ENCODE measurements around the gene RAI1.

The RAI1 gene

GRCh38 chr17:17826942-17827785, 145.9 kb downstream of the RAI1 start:
- no peak for TF ChIP-seq CTCF (IDR thresholded peaks at IDR 0.05; ENCODE audit: borderline replicate concordance, control extremely low read depth, extremely low read depth, insufficient read depth, missing control alignments)
- no peak for DNase-seq (ENCODE audit: low spot score)
- in situ Hi-C loops (cut with MboI; ENCODE audit: low sequenced_read_pairs, unreplicated experiment), result no loop called here

- no peak for TF ChIP-seq CTCF (IDR thresholded peaks at IDR 0.05; ENCODE audit: borderline replicate concordance, control extremely low read depth, extremely low read depth, insufficient read depth, missing control alignments)
- no peak for DNase-seq (ENCODE audit: low spot score)
- in situ Hi-C loops (cut with MboI; ENCODE audit: low sequenced_read_pairs, unreplicated experiment), result no loop called here
Measured at GRCh38 chr17:17827826-17828621, 146.8 kb downstream of the RAI1 start.

- in situ Hi-C loops (cut with MboI; ENCODE audit: low sequenced_read_pairs, unreplicated experiment), result no loop called here
- no peak for DNase-seq (ENCODE audit: low spot score)
- no peak for TF ChIP-seq CTCF (IDR thresholded peaks at IDR 0.05; ENCODE audit: borderline replicate concordance, control extremely low read depth, extremely low read depth, insufficient read depth, missing control alignments)
Measured at GRCh38 chr17:17830269-17830567, 149.0 kb downstream of the RAI1 start.

- TF ChIP-seq CTCF (IDR thresholded peaks at IDR 0.05; ENCODE audit: borderline replicate concordance, control extremely low read depth, extremely low read depth, insufficient read depth, missing control alignments), result no peak
Measured at GRCh38 chr17:17830740-17831207, 149.5 kb downstream of the RAI1 start.

GRCh38 chr17:17831208-17832031, 150.2 kb downstream of the RAI1 start:
- DNase-seq (ENCODE audit: low spot score), result no peak
- TF ChIP-seq CTCF (IDR thresholded peaks at IDR 0.05; ENCODE audit: borderline replicate concordance, control extremely low read depth, extremely low read depth, insufficient read depth, missing control alignments), result no peak
- in situ Hi-C loops (cut with MboI; ENCODE audit: low sequenced_read_pairs, unreplicated experiment), result no loop called here

More at GRCh38 chr17:17830740-17831207, 149.5 kb downstream of the RAI1 start:
- in situ Hi-C loops (cut with MboI; ENCODE audit: low sequenced_read_pairs, unreplicated experiment), result no loop called here
- DNase-seq (ENCODE audit: low spot score), result no peak

GRCh38 chr17:17832032-17832363, 150.7 kb downstream of the RAI1 start:
- TF ChIP-seq CTCF (IDR thresholded peaks at IDR 0.05; ENCODE audit: borderline replicate concordance, control extremely low read depth, extremely low read depth, insufficient read depth, missing control alignments), result no peak
- in situ Hi-C loops (cut with MboI; ENCODE audit: low sequenced_read_pairs, unreplicated experiment), result no loop called here
- DNase-seq (ENCODE audit: low spot score), result no peak

All from GM13976 (cell line).